ENCODE measurements around the gene SRXN1.
"Not testable (repeated sequence)": the region's sequence is repeated elsewhere in the genome, so short reads cannot be mapped to it uniquely, and the experiment has no call there.

The SRXN1 gene

GRCh38 chr20:655726-656624, 3.0 kb upstream of the SRXN1 start:
- DNase-seq (ENCODE audit: low read depth): no peak

- DNase-seq (ENCODE audit: low read depth): no peak
These were observed 1.4 kb upstream of the SRXN1 start for GRCh38 chr20:654417-654750.

- no peak for DNase-seq (ENCODE audit: low read depth)
These were observed 803 bp upstream of the SRXN1 start for GRCh38 chr20:653590-654416.

- DNase-seq (ENCODE audit: low read depth): no peak
These were observed 338 bp downstream of the SRXN1 start for GRCh38 chr20:652615-653109.

- DNase-seq (ENCODE audit: low read depth): no peak
These were observed 1.0 kb downstream of the SRXN1 start for GRCh38 chr20:651713-652614.

GRCh38 chr20:650954-651353, 2.0 kb downstream of the SRXN1 start:
- no peak for DNase-seq (ENCODE audit: low read depth)

- no peak for DNase-seq (ENCODE audit: low read depth)
These were observed 2.7 kb downstream of the SRXN1 start for GRCh38 chr20:650281-650680.

- no peak for DNase-seq (ENCODE audit: low read depth)
These were observed 5.5 kb downstream of the SRXN1 start for GRCh38 chr20:647479-648019.

GRCh38 chr20:646868-647233, 6.1 kb downstream of the SRXN1 start:
- no peak for DNase-seq (ENCODE audit: low read depth)

- no peak for DNase-seq (ENCODE audit: low read depth)
These were observed 6.7 kb downstream of the SRXN1 start for GRCh38 chr20:646107-646867.

- DNase-seq (ENCODE audit: low read depth): peak; percentile 61
These were observed 7.5 kb downstream of the SRXN1 start for GRCh38 chr20:645318-646106.

GRCh38 chr20:644692-645317, 8.2 kb downstream of the SRXN1 start:
- no peak for DNase-seq (ENCODE audit: low read depth)

- DNase-seq (ENCODE audit: low read depth): no peak
These were observed 10.4 kb downstream of the SRXN1 start for GRCh38 chr20:642398-643174.

GRCh38 chr20:642013-642397, 11.0 kb downstream of the SRXN1 start:
- not testable (repeated sequence) for DNase-seq (ENCODE audit: low read depth)

- no peak for DNase-seq (ENCODE audit: low read depth)
These were observed 11.5 kb downstream of the SRXN1 start for GRCh38 chr20:641516-641875.

GRCh38 chr20:640674-641515, 12.1 kb downstream of the SRXN1 start:
- no peak for DNase-seq (ENCODE audit: low read depth)

- DNase-seq (ENCODE audit: low read depth): no peak
These were observed 14.4 kb downstream of the SRXN1 start for GRCh38 chr20:638579-638978.

GRCh38 chr20:637559-637958, 15.4 kb downstream of the SRXN1 start:
- no peak for DNase-seq (ENCODE audit: low read depth)
